OCI-LY3 (cell line): Measurements from ENCODE around the gene CENPI.

ENCODE experiments used
- CTCF ChIP-seq: fragments of 200-600, 300-600 bp; sonication (generic); IDR thresholded peaks from 2 replicates; pipeline ENCODE4 v1.5.1; 2014; ENCODE audit warnings: antibody characterized with exemption, low read length, low read depth
- EZH2phosphoT487 ChIP-seq: fragments of 200-600 bp; shearing (Covaris generic); IDR thresholded peaks from 2 replicates; pipeline ENCODE4 v1.6.1; 2018; ENCODE audit warnings: antibody characterized with exemption, mixed run types, low read depth

DNA sequence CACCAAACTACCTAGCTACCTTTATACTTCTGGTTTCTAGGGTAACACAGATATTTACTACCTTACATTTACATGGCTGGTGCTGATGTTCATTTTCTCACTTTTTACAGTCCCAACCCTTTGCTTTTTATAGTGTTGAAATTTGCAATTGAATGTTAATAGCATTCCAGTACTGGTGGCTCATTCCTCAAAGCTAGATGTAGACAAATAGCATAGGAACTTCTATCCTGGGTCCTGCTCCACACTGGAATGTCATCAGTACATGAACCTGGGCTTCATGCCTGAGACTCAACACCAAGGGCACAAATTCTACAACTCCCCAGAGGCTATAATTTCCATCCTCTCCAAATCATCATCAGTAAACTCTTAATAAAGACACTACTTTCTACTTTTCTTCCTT lies 35.8 kb upstream of the CENPI start:
- TF ChIP-seq CTCF (no peak), EZH2phosphoT487 (no peak)
